SK-N-MC (cell line): Measurements from ENCODE around the gene PPP2CA.

ENCODE experiments used
- EZH2 ChIP-seq: fragments of 200-600 bp; sonication (generic); IDR thresholded peaks from one replicate; pipeline ENCODE4 v1.6.1; 2017; ENCODE audit warnings: antibody characterized with exemption
- FOXP2 ChIP-seq: optimal IDR thresholded peaks from 2 replicates; pipeline ENCODE3; 2011; ENCODE audit warnings: mild to moderate bottlenecking, moderate library complexity; ENCODE audit not compliant: insufficient read depth; ENCODE audit errors: extremely low read length, control extremely low read depth
- POLR2AphosphoS5 ChIP-seq: IDR thresholded peaks from 2 replicates; pipeline ENCODE4 v1.6.1; 2012; ENCODE audit warnings: mild to moderate bottlenecking, low read depth, low read length, borderline replicate concordance

- TF ChIP-seq POLR2AphosphoS5 (no peak), EZH2 (no peak), FOXP2 (no peak)
Measured at GRCh38 chr5:134273642-134274395, 47.9 kb upstream of the PPP2CA start.
